ENCODE results near the gene DUSP16.
"Not testable (repeated sequence)": the region's sequence is repeated elsewhere in the genome, so short reads cannot be mapped to it uniquely, and the experiment has no call there.

The DUSP16 gene

DNA sequence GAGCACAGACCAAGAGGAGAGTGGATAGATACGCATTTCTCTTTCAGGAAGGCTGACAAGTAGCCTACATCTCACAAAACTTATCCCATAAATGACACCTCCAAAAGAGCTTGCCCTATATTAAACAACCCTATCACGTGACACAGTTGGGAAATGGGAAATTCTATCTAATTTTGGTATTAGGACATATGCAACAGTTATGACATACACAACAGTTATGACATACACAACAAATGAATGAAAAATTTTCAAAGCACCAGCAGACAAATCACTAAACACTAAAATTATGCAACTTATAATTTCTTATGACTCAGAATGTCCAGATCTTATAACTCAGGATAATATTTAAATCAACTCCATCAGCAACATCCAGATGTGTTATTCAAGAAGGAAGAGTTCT lies 54.1 kb downstream of the DUSP16 start:
- TF ChIP-seq, protein P1, sequence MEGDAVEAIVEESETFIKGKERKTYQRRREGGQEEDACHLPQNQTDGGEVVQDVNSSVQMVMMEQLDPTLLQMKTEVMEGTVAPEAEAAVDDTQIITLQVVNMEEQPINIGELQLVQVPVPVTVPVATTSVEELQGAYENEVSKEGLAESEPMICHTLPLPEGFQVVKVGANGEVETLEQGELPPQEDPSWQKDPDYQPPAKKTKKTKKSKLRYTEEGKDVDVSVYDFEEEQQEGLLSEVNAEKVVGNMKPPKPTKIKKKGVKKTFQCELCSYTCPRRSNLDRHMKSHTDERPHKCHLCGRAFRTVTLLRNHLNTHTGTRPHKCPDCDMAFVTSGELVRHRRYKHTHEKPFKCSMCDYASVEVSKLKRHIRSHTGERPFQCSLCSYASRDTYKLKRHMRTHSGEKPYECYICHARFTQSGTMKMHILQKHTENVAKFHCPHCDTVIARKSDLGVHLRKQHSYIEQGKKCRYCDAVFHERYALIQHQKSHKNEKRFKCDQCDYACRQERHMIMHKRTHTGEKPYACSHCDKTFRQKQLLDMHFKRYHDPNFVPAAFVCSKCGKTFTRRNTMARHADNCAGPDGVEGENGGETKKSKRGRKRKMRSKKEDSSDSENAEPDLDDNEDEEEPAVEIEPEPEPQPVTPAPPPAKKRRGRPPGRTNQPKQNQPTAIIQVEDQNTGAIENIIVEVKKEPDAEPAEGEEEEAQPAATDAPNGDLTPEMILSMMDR (conservative IDR thresholded peaks at IDR 0.05; ENCODE audit: low read depth) = no peak
- H3K27ac ChIP-seq = no peak overlapping the region
- no peak for DNase-seq (ENCODE audit: low spot score)
- POLR2A ChIA-PET (ENCODE audit: low non-redundant PET) = no interaction called here
- CTCF ChIA-PET = no interaction called here

DNA sequence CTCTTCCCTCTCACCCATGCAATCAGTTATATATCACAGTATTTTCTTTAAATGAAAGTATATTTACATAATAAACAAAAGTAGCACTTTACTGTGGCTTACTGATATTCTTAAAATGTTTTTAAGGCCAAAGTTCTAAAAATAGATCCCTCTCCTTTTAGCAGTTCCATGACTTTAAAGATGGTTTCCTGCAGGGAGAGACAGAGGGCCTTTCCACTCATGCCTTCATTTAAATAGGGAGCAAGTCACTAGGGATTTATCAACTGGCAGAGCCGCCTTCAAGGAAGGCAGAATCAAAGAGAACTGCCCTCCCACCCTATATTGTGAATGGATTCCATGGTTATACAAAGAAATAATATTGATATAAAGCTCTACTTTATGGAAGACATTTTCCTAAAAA lies 55.5 kb downstream of the DUSP16 start:
- H3K27ac ChIP-seq = no peak overlapping the region
- POLR2A ChIA-PET (ENCODE audit: low non-redundant PET) = no interaction called here
- TF ChIP-seq, protein P1 (conservative IDR thresholded peaks at IDR 0.05; ENCODE audit: low read depth) = no peak
- no peak for DNase-seq (ENCODE audit: low spot score)
- CTCF ChIA-PET = no interaction called here

DNA sequence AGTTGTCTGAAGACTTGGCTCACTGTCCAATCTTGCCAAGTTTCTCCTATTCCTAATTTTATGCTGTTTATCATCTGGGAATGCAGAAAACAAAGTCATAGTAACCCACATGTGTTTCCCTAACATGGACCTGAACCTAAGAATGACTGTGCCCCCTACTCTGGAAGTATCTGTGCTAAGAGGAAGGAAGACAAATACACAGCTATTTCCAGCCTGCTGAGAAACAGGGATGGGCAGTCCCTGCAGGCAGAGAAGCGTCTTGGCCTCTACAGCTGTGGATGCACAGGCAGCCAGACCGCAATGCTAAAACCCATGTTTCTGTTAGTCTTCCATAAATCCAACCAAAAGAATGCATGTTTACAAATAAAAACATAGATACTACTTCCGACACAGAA lies 56.2 kb downstream of the DUSP16 start:
- TF ChIP-seq, protein P1 (conservative IDR thresholded peaks at IDR 0.05; ENCODE audit: low read depth) = no peak
- H3K27ac ChIP-seq = no peak overlapping the region
- CTCF ChIA-PET = no interaction called here
- no peak for DNase-seq (ENCODE audit: low spot score)
- POLR2A ChIA-PET (ENCODE audit: low non-redundant PET) = no interaction called here

DNA sequence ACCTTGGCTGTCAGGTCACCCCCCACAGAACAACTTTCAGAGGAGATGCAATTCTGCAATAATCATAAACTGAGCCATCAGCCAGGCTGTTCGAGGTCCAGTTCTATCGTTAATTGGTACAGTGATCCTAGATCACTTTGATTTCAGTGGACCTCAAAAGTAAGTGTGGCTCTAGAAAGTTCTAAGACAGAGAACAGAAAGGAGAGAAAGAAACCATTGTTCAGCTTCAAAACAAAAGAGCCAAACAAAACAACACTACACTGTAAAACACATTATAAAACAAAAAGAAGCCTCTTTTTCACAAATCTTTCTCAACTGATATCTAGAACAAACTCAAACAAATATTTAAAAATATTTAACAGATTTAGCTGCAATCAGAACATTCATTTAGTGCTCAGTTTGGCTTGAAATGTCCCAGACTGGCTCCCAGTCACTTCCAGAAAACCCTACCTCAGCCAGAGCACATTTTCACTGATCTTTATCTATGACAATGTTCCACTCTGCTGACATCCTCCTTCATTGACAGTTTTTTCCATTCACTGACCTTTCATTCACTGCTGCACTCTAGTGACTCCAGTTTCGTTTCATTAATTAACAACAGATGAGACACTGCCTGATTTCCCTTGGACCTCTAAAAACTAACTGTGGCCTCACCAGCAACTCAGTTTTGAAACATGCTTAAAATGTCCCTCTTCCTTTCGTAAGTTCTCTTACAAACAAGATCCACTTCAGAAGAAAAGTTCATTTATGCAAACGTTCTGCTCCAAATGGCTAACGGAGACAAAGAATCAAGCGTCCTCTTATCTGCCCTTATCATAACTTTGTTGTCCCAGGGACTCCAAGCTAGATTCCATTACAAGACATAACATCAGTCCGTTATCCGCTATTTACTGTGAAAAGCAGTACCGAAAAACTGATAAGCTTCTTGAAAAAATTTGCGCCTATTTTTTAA lies 56.8 kb downstream of the DUSP16 start:
- POLR2A ChIA-PET (ENCODE audit: low non-redundant PET) = no interaction called here
- CTCF ChIA-PET = no interaction called here
- TF ChIP-seq, protein P1 (conservative IDR thresholded peaks at IDR 0.05; ENCODE audit: low read depth) = no peak
- no peak for DNase-seq (ENCODE audit: low spot score)
- no peak overlapping the region for H3K27ac ChIP-seq

DNA sequence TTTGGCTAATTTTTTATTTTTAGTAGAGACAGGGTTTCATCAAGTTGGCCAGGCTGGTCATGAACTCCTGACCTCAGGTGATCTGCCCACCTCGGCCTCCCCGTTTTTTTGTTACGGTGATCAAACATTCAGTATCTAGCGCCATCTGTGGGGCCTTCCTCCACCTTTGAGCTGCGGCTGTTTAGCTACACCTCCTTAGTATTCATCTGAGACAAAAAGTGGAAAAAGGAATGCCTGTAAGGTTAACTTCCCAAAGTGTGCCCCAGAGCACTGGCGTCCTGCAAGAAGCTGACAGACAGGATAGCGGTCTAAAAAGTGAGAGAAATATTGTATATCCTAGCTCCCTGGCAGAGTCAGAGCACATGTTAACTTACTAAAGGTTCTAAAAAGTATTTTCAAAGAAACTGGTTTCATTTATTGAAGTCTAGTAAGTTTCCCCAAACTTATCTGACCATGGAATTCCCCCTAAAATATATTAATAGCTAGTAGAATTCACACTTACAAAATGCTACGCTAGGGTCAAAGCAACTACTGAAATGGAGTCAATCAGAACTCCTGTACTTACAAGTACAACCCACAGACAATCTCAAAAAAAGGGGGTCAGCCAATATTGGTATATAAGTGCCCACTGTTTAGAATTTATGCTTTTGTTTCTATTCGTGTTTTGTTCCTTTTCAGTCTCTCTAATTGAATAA lies 59.1 kb downstream of the DUSP16 start:
- H3K27ac ChIP-seq = no peak overlapping the region
- DNase-seq (ENCODE audit: low spot score) = no peak
- CTCF ChIA-PET = interaction anchor here (0.6 kb wide), 2 partner anchors 38 to 63 kb away, joined by 4 to 6 read pairs; no protein-coding TSS in a partner anchor
- POLR2A ChIA-PET (ENCODE audit: low non-redundant PET) = no interaction called here
- TF ChIP-seq, protein P1 (conservative IDR thresholded peaks at IDR 0.05; ENCODE audit: low read depth) = no peak

DNA sequence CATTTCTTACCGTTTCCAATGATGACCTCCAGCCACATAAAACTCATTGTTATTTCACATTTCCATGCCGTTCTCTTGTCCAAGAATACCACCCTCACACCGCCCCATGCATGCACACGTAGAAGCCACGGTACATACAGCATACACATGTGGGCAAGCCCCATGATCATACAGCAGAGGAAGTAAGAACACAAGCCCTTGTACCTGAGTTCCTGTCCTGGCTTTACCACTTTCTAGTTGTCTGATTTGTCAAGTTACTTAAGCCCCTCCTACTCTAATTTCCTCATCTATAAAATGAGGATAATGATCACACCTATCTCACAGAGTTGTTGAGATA lies 59.9 kb downstream of the DUSP16 start:
- ChIA-PET POLR2A (ENCODE audit: low non-redundant PET) (no interaction called here), CTCF (interaction anchor here (0.6 to 0.7 kb wide), 2 partner anchors 20 to 70 kb away, joined by 3 read pairs; no protein-coding TSS in a partner anchor)
- H3K27ac ChIP-seq = no peak overlapping the region
- DNase-seq (ENCODE audit: low spot score) = no peak
- TF ChIP-seq, protein P1 (conservative IDR thresholded peaks at IDR 0.05; ENCODE audit: low read depth) = no peak

- DNase-seq (ENCODE audit: low spot score); POLR2A ChIA-PET (ENCODE audit: low non-redundant PET); H3K27ac ChIP-seq: not testable (repeated sequence)
- CTCF ChIA-PET = interaction anchor here (0.6 to 0.7 kb wide), 2 partner anchors 21 to 71 kb away, joined by 3 read pairs; no protein-coding TSS in a partner anchor
Observed at GRCh38 chr12:12502130-12502814, 60.4 kb downstream of the DUSP16 start.
